GM23338 (cell line): ENCODE measurements around the gene CROCC2. TPM values are rescaled to one million over a fixed set of nuclear protein-coding genes. Genes with fewer than 3 reads are reported as not detected.

ENCODE experiments used
- ATAC-seq: fragments of 200-7000 bp; cut with Tn5 transposase; 3 replicates; pipeline ENCODE4 v1.9.1; 2020
- DNase-seq: peaks from one replicate; pipeline ENCODE4 v3.0.0-alpha.2; 2015; ENCODE audit warnings: low spot score
- H2AFZ ChIP-seq: fragments of 200-600 bp; sonication (generic); 2 replicates; pipeline ENCODE4 v1.8.0; 2016; ENCODE audit warnings: antibody characterized with exemption, mild to moderate bottlenecking, moderate library complexity
- H3F3A ChIP-seq: fragments of 200-600 bp; sonication (generic); replicated peaks from 2 replicates; pipeline ENCODE4 v1.8.0; 2017; ENCODE audit warnings: antibody characterized with exemption, mixed run types, low read depth
- H3K27ac ChIP-seq: fragments of 200-600 bp; sonication (generic); 2 replicates; pipeline ENCODE4 v1.6.1; 2016; ENCODE audit warnings: low read depth
- H3K27me3 ChIP-seq: fragments of 200-600 bp; sonication (generic); 2 replicates; pipeline ENCODE4 v1.8.0; 2016; ENCODE audit warnings: mild to moderate bottlenecking, mixed run types, moderate library complexity; ENCODE audit not compliant: insufficient read depth
- H3K36me3 ChIP-seq: fragments of 200-600 bp; sonication (generic); 2 replicates; pipeline ENCODE4 v1.8.0; 2016; ENCODE audit warnings: mild to moderate bottlenecking; ENCODE audit not compliant: insufficient read depth
- H3K4me1 ChIP-seq: fragments of 200-600 bp; sonication (generic); 2 replicates; pipeline ENCODE4 v1.8.0; 2016; ENCODE audit warnings: mild to moderate bottlenecking, moderate library complexity; ENCODE audit not compliant: insufficient read depth
- H3K4me2 ChIP-seq: fragments of 200-600 bp; sonication (generic); 2 replicates; pipeline ENCODE4 v1.7.1; 2017; ENCODE audit warnings: mixed run types
- H3K4me3 ChIP-seq: fragments of 200-600 bp; sonication (generic); 2 replicates; pipeline ENCODE4 v1.6.1; 2016; ENCODE audit warnings: mixed run types
- H3K79me2 ChIP-seq: fragments of 200-600 bp; sonication (generic); replicated peaks from 2 replicates; pipeline ENCODE4 v1.8.0; 2017; ENCODE audit warnings: mild to moderate bottlenecking; ENCODE audit not compliant: insufficient read depth
- H3K9me2 ChIP-seq: fragments of 200-600 bp; sonication (generic); 2 replicates; pipeline ENCODE4 v1.8.0; 2017; ENCODE audit not compliant: insufficient read depth
- H4K20me1 ChIP-seq: fragments of 200-600 bp; sonication (generic); replicated peaks from 2 replicates; pipeline ENCODE4 v1.8.0; 2017; ENCODE audit warnings: mild to moderate bottlenecking; ENCODE audit not compliant: insufficient read depth
- H3K27ac Mint-ChIP-seq: 2 replicates; pipeline ENCODE4 v1.8.0; 2020; ENCODE audit warnings: inconsistent platforms, mild to moderate bottlenecking, moderate library complexity, mixed read lengths
- H3K27me3 Mint-ChIP-seq: 3 replicates; pipeline ENCODE4 v1.8.0; 2022; ENCODE audit warnings: low read depth, mild to moderate bottlenecking, moderate library complexity, mixed read lengths, inconsistent platforms; ENCODE audit not compliant: insufficient read depth, poor library complexity
- H3K36me3 Mint-ChIP-seq: 3 replicates; pipeline ENCODE4 v1.8.0; 2021; ENCODE audit warnings: low read depth, mild to moderate bottlenecking, inconsistent platforms, moderate library complexity, mixed read lengths
- H3K4me1 Mint-ChIP-seq: 3 replicates; pipeline ENCODE4 v1.8.0; 2020; ENCODE audit warnings: mild to moderate bottlenecking, inconsistent platforms, mixed read lengths
- H3K4me3 Mint-ChIP-seq: 3 replicates; pipeline ENCODE4 v1.8.0; 2021; ENCODE audit warnings: moderate library complexity, mild to moderate bottlenecking, inconsistent platforms, mixed read lengths
- H3K9me3 Mint-ChIP-seq: 3 replicates; pipeline ENCODE4 v1.8.0; 2020; ENCODE audit warnings: moderate library complexity, mild to moderate bottlenecking, inconsistent platforms, mixed read lengths
- CREB1 ChIP-seq: fragments of 250-450 bp; sonication (Bioruptor Pico); IDR thresholded peaks from 2 replicates; pipeline ENCODE4 v1.5.0; 2020; ENCODE audit warnings: low read depth, mild to moderate bottlenecking, moderate library complexity
- EZH2 ChIP-seq: fragments of 200-600 bp; sonication (generic); IDR thresholded peaks from one replicate; pipeline ENCODE4 v1.8.0; 2017; ENCODE audit warnings: antibody characterized with exemption, mild to moderate bottlenecking, low read depth; ENCODE audit not compliant: unreplicated experiment
- JUNB ChIP-seq: IDR thresholded peaks from one replicate; pipeline ENCODE4 v1.6.1; 2016; ENCODE audit warnings: antibody characterized with exemption; ENCODE audit not compliant: unreplicated experiment
- REST ChIP-seq: IDR thresholded peaks from one replicate; pipeline ENCODE4 v1.6.1; 2018; ENCODE audit warnings: antibody characterized with exemption; ENCODE audit not compliant: unreplicated experiment
- STAT1 ChIP-seq: IDR thresholded peaks from one replicate; pipeline ENCODE4 v1.6.1; 2016; ENCODE audit warnings: antibody characterized with exemption; ENCODE audit not compliant: unreplicated experiment
- ZNF114 ChIP-seq: fragments of 250-450 bp; sonication (Bioruptor Pico); IDR thresholded peaks from 2 replicates; pipeline ENCODE4 v1.5.0; 2020; ENCODE audit warnings: mild to moderate bottlenecking, moderate library complexity
- ZNF331 ChIP-seq: fragments of 250-450 bp; sonication (Bioruptor Pico); IDR thresholded peaks from 2 replicates; pipeline ENCODE4 v1.5.0; 2020; ENCODE audit warnings: low read depth, mild to moderate bottlenecking, moderate library complexity
- ZNF462 ChIP-seq: fragments of 250-450 bp; sonication (Bioruptor Pico); IDR thresholded peaks from 2 replicates; pipeline ENCODE4 v1.5.0; 2020; ENCODE audit warnings: mild to moderate bottlenecking, moderate library complexity
- polyA plus RNA-seq: library from polyadenylated mRNA; unstranded; fragments of >200 nt; fragmentation: Nextera tagmentation; extraction: Ambion mirVana; gene quantifications from 2 replicates; pipeline ENCODE4 v1.2.1, GENCODE V29; 2016
- total RNA-seq: library from RNA; depleted of rRNA; stranded (reverse); fragments of >200 nt; shearing (Covaris generic); gene quantifications from 2 replicates; pipeline ENCODE4 v1.2.3, GENCODE V29; 2014
- TF ChIP-seq, protein P1 (sequence below): IDR thresholded peaks from 2 replicates; pipeline ENCODE4 v1.6.1; 2016; ENCODE audit warnings: antibody characterized with exemption

CROCC2 gene
- total and polyA plus RNA-seq, 2 experiments from 2014 or later = not detected

- Histone ChIP-seq H3K79me2 (no peaks in the 10 kb centered on the region), H3K9me2 (no peaks in the 10 kb centered on the region), H3K4me2 (no peak overlapping the region), H3K27ac (no peak overlapping the region), H3K4me3 (no peak overlapping the region), H3K36me3 (no peaks in the 10 kb centered on the region), H3K4me1 (peaks cover 19% of the 10 kb centered on the region), H2AFZ (no peak overlapping the region), H4K20me1 (no peaks in the 10 kb centered on the region), H3F3A (0 out of 2 replicates have a peak, but pooled peaks cover 4% of the 10 kb centered on the region), H3K27me3 (no peaks in the 10 kb centered on the region)
- Mint-ChIP-seq H3K27me3 (peaks cover 10% of the 10 kb centered on the region), H3K36me3 (peaks cover 23% of the 10 kb centered on the region), H3K4me1 (peaks cover 20% of the 10 kb centered on the region), H3K27ac (no peak overlapping the region), H3K9me3 (peaks cover 35% of the 10 kb centered on the region), H3K4me3 (no peak overlapping the region)
- TF ChIP-seq, protein P1, sequence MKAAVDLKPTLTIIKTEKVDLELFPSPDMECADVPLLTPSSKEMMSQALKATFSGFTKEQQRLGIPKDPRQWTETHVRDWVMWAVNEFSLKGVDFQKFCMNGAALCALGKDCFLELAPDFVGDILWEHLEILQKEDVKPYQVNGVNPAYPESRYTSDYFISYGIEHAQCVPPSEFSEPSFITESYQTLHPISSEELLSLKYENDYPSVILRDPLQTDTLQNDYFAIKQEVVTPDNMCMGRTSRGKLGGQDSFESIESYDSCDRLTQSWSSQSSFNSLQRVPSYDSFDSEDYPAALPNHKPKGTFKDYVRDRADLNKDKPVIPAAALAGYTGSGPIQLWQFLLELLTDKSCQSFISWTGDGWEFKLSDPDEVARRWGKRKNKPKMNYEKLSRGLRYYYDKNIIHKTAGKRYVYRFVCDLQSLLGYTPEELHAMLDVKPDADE = no peak
- TF ChIP-seq CREB1 (no peak), STAT1 (no peak), ZNF462 (no peak), REST (no peak), ZNF331 (CRISPR knock-in tag) (no peak), EZH2 (no peak), ZNF114 (CRISPR knock-in tag) (no peak), JUNB (no peak)
- no peak for DNase-seq
- ATAC-seq = no peak
Observed at GRCh38 chr2:241007111-241007510, 101.0 kb downstream of the CROCC2 start.
